Dendritic cell treated with granulocyte-macrophage colony-stimulating factor and Interleukin-4, amounts not matched to agents 40 ng/mL and 50 ng/mL, for 4 days (primary cell): ENCODE measurements around the gene HPSE2.

Experiments used
- H3K27ac Mint-ChIP-seq: one replicate; pipeline ENCODE4 v1.8.0; 2022; ENCODE audit warnings: mild to moderate bottlenecking, mixed read lengths
- H3K27me3 Mint-ChIP-seq: one replicate; pipeline ENCODE4 v1.8.0; 2022; ENCODE audit warnings: mild to moderate bottlenecking, mixed read lengths
- H3K36me3 Mint-ChIP-seq: one replicate; pipeline ENCODE4 v1.8.0; 2022; ENCODE audit warnings: low read depth, mixed read lengths
- H3K4me1 Mint-ChIP-seq: one replicate; pipeline ENCODE4 v1.8.0; 2022; ENCODE audit warnings: low read depth, mixed read lengths
- H3K4me3 Mint-ChIP-seq: one replicate; pipeline ENCODE4 v1.8.0; 2022; ENCODE audit warnings: mild to moderate bottlenecking, moderate library complexity, mixed read lengths
- H3K9me3 Mint-ChIP-seq: one replicate; pipeline ENCODE4 v1.8.0; 2022; ENCODE audit warnings: mixed read lengths
- intact Hi-C: fragments of 100-400 bp; cut with micrococcal nuclease; formaldehyde crosslinking; loops from one replicate; pipeline ENCODE4 v1.15.0; 2022

HPSE2 gene

GRCh38 chr10:98675902-98676301 is 559.8 kb downstream of the HPSE2 start:
- Mint-ChIP-seq H3K4me3 (no peak overlapping the region), H3K4me1 (no peaks in the 10 kb centered on the region), H3K36me3 (no peaks in the 10 kb centered on the region), H3K27me3 (peaks cover 2% of the 10 kb centered on the region), H3K9me3 (no peaks in the 10 kb centered on the region), H3K27ac (no peak overlapping the region)
- intact Hi-C loops = no loop called here

GRCh38 chr10:98673171-98673782 is 562.4 kb downstream of the HPSE2 start:
- Mint-ChIP-seq H3K4me1 (no peaks in the 10 kb centered on the region), H3K9me3 (no peaks in the 10 kb centered on the region), H3K36me3 (no peaks in the 10 kb centered on the region), H3K4me3 (no peak overlapping the region), H3K27me3 (peaks cover 2% of the 10 kb centered on the region), H3K27ac (no peak overlapping the region)
- intact Hi-C loops = no loop called here

- Mint-ChIP-seq H3K4me1 (no peaks in the 10 kb centered on the region), H3K4me3 (no peak overlapping the region), H3K36me3 (no peaks in the 10 kb centered on the region), H3K9me3 (peaks cover 18% of the 10 kb centered on the region), H3K27ac (no peak overlapping the region), H3K27me3 (peaks cover 1% of the 10 kb centered on the region)
- intact Hi-C loops = no loop called here
Measured at GRCh38 chr10:98667081-98667480, 568.6 kb downstream of the HPSE2 start.

GRCh38 chr10:98666276-98666675 is 569.4 kb downstream of the HPSE2 start:
- Mint-ChIP-seq H3K27me3 (peaks cover 1% of the 10 kb centered on the region), H3K4me1 (no peaks in the 10 kb centered on the region), H3K9me3 (peaks cover 18% of the 10 kb centered on the region), H3K27ac (no peak overlapping the region), H3K4me3 (no peak overlapping the region), H3K36me3 (no peaks in the 10 kb centered on the region)
- intact Hi-C loops = no loop called here

- H3K4me3 Mint-ChIP-seq = no peak overlapping the region
- H3K9me3 Mint-ChIP-seq = peaks cover 18% of the 10 kb centered on the region
- no peaks in the 10 kb centered on the region for H3K36me3 Mint-ChIP-seq
- intact Hi-C loops = loop anchor here (1.0 kb wide), 1 partner anchor 197 kb away; no protein-coding TSS in a partner anchor
- H3K27ac Mint-ChIP-seq = no peak overlapping the region
- peaks cover 4% of the 10 kb centered on the region for H3K27me3 Mint-ChIP-seq
- no peaks in the 10 kb centered on the region for H3K4me1 Mint-ChIP-seq
Measured at GRCh38 chr10:98664329-98665042, 571.2 kb downstream of the HPSE2 start.

GRCh38 chr10:98659951-98660350 is 575.7 kb downstream of the HPSE2 start:
- H3K36me3 Mint-ChIP-seq = no peaks in the 10 kb centered on the region
- peaks cover 9% of the 10 kb centered on the region for H3K4me1 Mint-ChIP-seq
- H3K4me3 Mint-ChIP-seq = no peak overlapping the region
- H3K27me3 Mint-ChIP-seq = peaks cover 5% of the 10 kb centered on the region
- H3K9me3 Mint-ChIP-seq = peaks cover 5% of the 10 kb centered on the region
- intact Hi-C loops = no loop called here
- no peak overlapping the region for H3K27ac Mint-ChIP-seq

- no peak overlapping the region for H3K27ac Mint-ChIP-seq
- peaks cover 10% of the 10 kb centered on the region for H3K4me1 Mint-ChIP-seq
- no peaks in the 10 kb centered on the region for H3K36me3 Mint-ChIP-seq
- no peak overlapping the region for H3K4me3 Mint-ChIP-seq
- H3K9me3 Mint-ChIP-seq = no peaks in the 10 kb centered on the region
- peaks cover 22% of the 10 kb centered on the region for H3K27me3 Mint-ChIP-seq
- intact Hi-C loops = no loop called here
Measured at GRCh38 chr10:98655492-98655891, 580.2 kb downstream of the HPSE2 start.

- Mint-ChIP-seq H3K9me3 (no peaks in the 10 kb centered on the region), H3K4me1 (no peaks in the 10 kb centered on the region)
Measured at GRCh38 chr10:98649170-98649569, 586.5 kb downstream of the HPSE2 start.

GRCh38 chr10:98646998-98647917 is 588.4 kb downstream of the HPSE2 start:
- intact Hi-C loops = no loop called here
- no peaks in the 10 kb centered on the region for H3K4me1 Mint-ChIP-seq
- no peak overlapping the region for H3K4me3 Mint-ChIP-seq
- peaks cover 26% of the 10 kb centered on the region for H3K27me3 Mint-ChIP-seq
- no peaks in the 10 kb centered on the region for H3K9me3 Mint-ChIP-seq
- H3K27ac Mint-ChIP-seq = no peak overlapping the region
- H3K36me3 Mint-ChIP-seq = no peaks in the 10 kb centered on the region

More at GRCh38 chr10:98649170-98649569, 586.5 kb downstream of the HPSE2 start:
- Mint-ChIP-seq H3K4me3 (no peak overlapping the region), H3K36me3 (no peaks in the 10 kb centered on the region), H3K27me3 (peaks cover 36% of the 10 kb centered on the region), H3K27ac (no peak overlapping the region)
- intact Hi-C loops = no loop called here

GRCh38 chr10:98644466-98644865 is 591.2 kb downstream of the HPSE2 start:
- no peaks in the 10 kb centered on the region for H3K4me1 Mint-ChIP-seq
- H3K36me3 Mint-ChIP-seq = no peaks in the 10 kb centered on the region
- no peak overlapping the region for H3K27ac Mint-ChIP-seq
- H3K4me3 Mint-ChIP-seq = no peak overlapping the region
- intact Hi-C loops = no loop called here
- H3K9me3 Mint-ChIP-seq = no peaks in the 10 kb centered on the region
- peaks cover 22% of the 10 kb centered on the region for H3K27me3 Mint-ChIP-seq

GRCh38 chr10:98642281-98642680 is 593.4 kb downstream of the HPSE2 start:
- no peaks in the 10 kb centered on the region for H3K4me1 Mint-ChIP-seq
- H3K9me3 Mint-ChIP-seq = no peaks in the 10 kb centered on the region
- no peak overlapping the region for H3K27ac Mint-ChIP-seq
- no peaks in the 10 kb centered on the region for H3K36me3 Mint-ChIP-seq
- peaks cover 14% of the 10 kb centered on the region for H3K27me3 Mint-ChIP-seq
- H3K4me3 Mint-ChIP-seq = no peak overlapping the region
- intact Hi-C loops = no loop called here

- intact Hi-C loops = no loop called here
- H3K4me3 Mint-ChIP-seq = no peak overlapping the region
Measured at GRCh38 chr10:98638920-98639319, 596.7 kb downstream of the HPSE2 start.

GRCh38 chr10:98636921-98637329 is 598.7 kb downstream of the HPSE2 start:
- Mint-ChIP-seq H3K4me1 (no peaks in the 10 kb centered on the region), H3K4me3 (no peak overlapping the region), H3K36me3 (no peaks in the 10 kb centered on the region), H3K27me3 (peaks cover 2% of the 10 kb centered on the region), H3K9me3 (no peaks in the 10 kb centered on the region), H3K27ac (no peak overlapping the region)
- intact Hi-C loops = no loop called here

More at GRCh38 chr10:98638920-98639319, 596.7 kb downstream of the HPSE2 start:
- Mint-ChIP-seq H3K36me3 (no peaks in the 10 kb centered on the region), H3K27ac (no peak overlapping the region), H3K4me1 (no peaks in the 10 kb centered on the region), H3K9me3 (no peaks in the 10 kb centered on the region), H3K27me3 (peaks cover 2% of the 10 kb centered on the region)
